GM12891 (cell line): Measurements from ENCODE around the gene CLNK.

Experiments
- DNase-seq: peaks from one replicate; pipeline ENCODE4 v3.0.0; 2011; ENCODE audit warnings: low spot score; ENCODE audit not compliant: insufficient read length
- FAIRE-seq: peaks from 2 replicates; lab custom pipeline; 2011; peaks lifted over from hg19 to GRCh38; lab: Jason Lieb, UNC
- PAX5 ChIP-seq: IDR thresholded peaks from 2 replicates; pipeline ENCODE4 v1.6.1; 2011; ENCODE audit warnings: low read length, moderate library complexity, mild to moderate bottlenecking; ENCODE audit not compliant: insufficient read depth, severe bottlenecking
- POLR2A ChIP-seq: IDR thresholded peaks from 2 replicates; pipeline ENCODE4 v1.6.1; 2011; ENCODE audit warnings: low read depth, low read length, control low read depth
- POLR2AphosphoS5 ChIP-seq: IDR thresholded peaks from 2 replicates; pipeline ENCODE4 v1.6.1; 2011; ENCODE audit warnings: low read depth, low read length, control low read depth
- POU2F2 ChIP-seq: IDR thresholded peaks from 2 replicates; pipeline ENCODE4 v1.6.1; 2011; ENCODE audit warnings: low read depth, mild to moderate bottlenecking, control low read depth, low read length, moderate library complexity
- SPI1 ChIP-seq: IDR thresholded peaks from 2 replicates; pipeline ENCODE4 v1.6.1; 2011; ENCODE audit warnings: low read depth, low read length, control low read depth
- TAF1 ChIP-seq: IDR thresholded peaks from 2 replicates; pipeline ENCODE4 v1.6.1; 2011; ENCODE audit warnings: low read depth, low read length, control low read depth

Gene CLNK

GRCh38 chr4:10509733-10510132 lies 174.8 kb downstream of the CLNK start:
- TF ChIP-seq SPI1 (no peak), POU2F2 (no peak), PAX5 (no peak), POLR2A (no peak), TAF1 (no peak), POLR2AphosphoS5 (no peak)
- FAIRE-seq (no peak), DNase-seq (no peak)

GRCh38 chr4:10506077-10506476 lies 178.5 kb downstream of the CLNK start:
- FAIRE-seq (peak; percentile 16), DNase-seq (no peak)

GRCh38 chr4:10504570-10505179 lies 179.9 kb downstream of the CLNK start:
- no peak for TF ChIP-seq SPI1
- no peak for TF ChIP-seq PAX5
- TF ChIP-seq POLR2A: no peak
- TF ChIP-seq TAF1: no peak
- TF ChIP-seq POU2F2: no peak
- no peak for TF ChIP-seq POLR2AphosphoS5
- FAIRE-seq (no peak), DNase-seq (no peak)

More at GRCh38 chr4:10506077-10506476, 178.5 kb downstream of the CLNK start:
- no peak for TF ChIP-seq PAX5
- TF ChIP-seq TAF1: no peak
- no peak for TF ChIP-seq SPI1
- TF ChIP-seq POLR2AphosphoS5: no peak
- no peak for TF ChIP-seq POLR2A
- TF ChIP-seq POU2F2: no peak

GRCh38 chr4:10502717-10503116 lies 181.9 kb downstream of the CLNK start:
- DNase-seq: no peak
- TF ChIP-seq SPI1 (no peak), POLR2AphosphoS5 (no peak), POU2F2 (no peak), TAF1 (no peak), PAX5 (no peak), POLR2A (no peak)
- FAIRE-seq: no peak

GRCh38 chr4:10500776-10501175 lies 183.8 kb downstream of the CLNK start:
- FAIRE-seq (no peak), DNase-seq (no peak)
- no peak for TF ChIP-seq TAF1
- no peak for TF ChIP-seq POLR2A
- TF ChIP-seq PAX5: no peak
- TF ChIP-seq POLR2AphosphoS5: no peak
- TF ChIP-seq SPI1: no peak

GRCh38 chr4:10496200-10496599 lies 188.4 kb downstream of the CLNK start:
- no peak for FAIRE-seq
- TF ChIP-seq POU2F2: no peak
- TF ChIP-seq PAX5: no peak
- TF ChIP-seq POLR2A: no peak
- TF ChIP-seq SPI1: no peak
- no peak for TF ChIP-seq POLR2AphosphoS5
- no peak for TF ChIP-seq TAF1
- no peak for DNase-seq

- DNase-seq: no peak
- no peak for FAIRE-seq
- TF ChIP-seq SPI1 (no peak), TAF1 (no peak), POLR2AphosphoS5 (no peak), POLR2A (no peak), PAX5 (no peak), POU2F2 (no peak)
Measured at GRCh38 chr4:10495651-10496050, 188.9 kb downstream of the CLNK start.

- no peak for FAIRE-seq
- DNase-seq: no peak
- TF ChIP-seq POU2F2 (no peak), SPI1 (no peak), PAX5 (no peak), POLR2AphosphoS5 (no peak), TAF1 (no peak), POLR2A (no peak)
Measured at GRCh38 chr4:10492464-10492863, 192.1 kb downstream of the CLNK start.

- DNase-seq (no peak), FAIRE-seq (no peak)
- no peak for TF ChIP-seq POLR2A
- peak; percentile 6; the same call in 1 of the 2 replicates for TF ChIP-seq SPI1
Measured at GRCh38 chr4:10491401-10491800, 193.2 kb downstream of the CLNK start.

GRCh38 chr4:10490996-10491395 lies 193.6 kb downstream of the CLNK start:
- TF ChIP-seq PAX5 (no peak), POLR2A (no peak), SPI1 (no peak), POU2F2 (no peak), TAF1 (no peak)
- FAIRE-seq (no peak), DNase-seq (no peak)

GRCh38 chr4:10482913-10483312 lies 201.7 kb downstream of the CLNK start:
- DNase-seq (no peak), FAIRE-seq (no peak)
- TF ChIP-seq TAF1 (no peak), PAX5 (no peak)
